ENCODE data around the gene CYB561D2. TPM values are rescaled to one million over a fixed set of nuclear protein-coding genes. Genes with fewer than 3 reads are reported as not detected.

The CYB561D2 gene
- total and polyA plus RNA-seq, 2 of the 13 experiments (the other 11 are each of a cell fraction or from before 2014, with no cell fraction given) = 11.1 to 17.2 TPM

GRCh38 chr3:50321336-50322114 is 29.1 kb upstream of the CYB561D2 start (continued):
- TF ChIP-seq ZNF343 (CRISPR knock-in tag; IDR thresholded peaks at IDR 0.05) (0 out of 2 replicates have a peak, but pooled peaks have one; percentile 60), NFIB (CRISPR knock-in tag; IDR thresholded peaks at IDR 0.05; ENCODE audit: borderline replicate concordance) (no peak), ZNF775 (CRISPR knock-in tag; IDR thresholded peaks at IDR 0.05; ENCODE audit: borderline replicate concordance) (no peak), TIGD3 (CRISPR knock-in tag; IDR thresholded peaks at IDR 0.05; ENCODE audit: borderline replicate concordance) (0 out of 2 replicates have a peak, but pooled peaks have one; percentile 79), AKAP8 (CRISPR knock-in tag; IDR thresholded peaks at IDR 0.05) (no peak), MTF2 (CRISPR knock-in tag; IDR thresholded peaks at IDR 0.05; ENCODE audit: borderline replicate concordance) (no peak), CBFB (CRISPR knock-in tag; IDR thresholded peaks at IDR 0.05) (no peak), ZNF670 (CRISPR knock-in tag; IDR thresholded peaks at IDR 0.05; ENCODE audit: borderline replicate concordance) (no peak), RAD21 (CRISPR knock-in tag; IDR thresholded peaks at IDR 0.05) (peak; percentile 63), GATA4 (IDR thresholded peaks at IDR 0.05; ENCODE audit: borderline replicate concordance, low read depth) (peak; percentile 22; the same call in 1 of the 2 replicates), ZNF282 (IDR thresholded peaks at IDR 0.05; ENCODE audit: partially characterized antibody) (no peak), PHB2 (IDR thresholded peaks at IDR 0.05; ENCODE audit: partially characterized antibody) (no peak), SYNCRIP (IDR thresholded peaks at IDR 0.05; ENCODE audit: insufficient read depth, low read depth, low read length) (no peak), TEAD2 (CRISPR knock-in tag; IDR thresholded peaks at IDR 0.05) (no peak), PHF20 (CRISPR knock-in tag; IDR thresholded peaks at IDR 0.05) (no peak; the same call in 1 of the 2 replicates), ATF7-NPFF (CRISPR knock-in tag; IDR thresholded peaks at IDR 0.05; ENCODE audit: low read depth) (peak; percentile 56; the same call in 1 of the 2 replicates), TERF1 (CRISPR knock-in tag; IDR thresholded peaks at IDR 0.05) (no peak), PRPF4 (IDR thresholded peaks at IDR 0.05; ENCODE audit: low read depth, low read length, poor library complexity, severe bottlenecking) (no peak), ZNF205 (CRISPR knock-in tag; IDR thresholded peaks at IDR 0.05) (no peak), IRX3 (CRISPR knock-in tag; IDR thresholded peaks at IDR 0.05; ENCODE audit: borderline replicate concordance, low read depth) (no peak), ZNF253 (CRISPR knock-in tag; IDR thresholded peaks at IDR 0.05; ENCODE audit: borderline replicate concordance) (no peak), ZNF614 (CRISPR knock-in tag; IDR thresholded peaks at IDR 0.05; ENCODE audit: borderline replicate concordance) (0 out of 2 replicates have a peak, but pooled peaks have one; percentile 53), TOE1 (CRISPR knock-in tag; IDR thresholded peaks at IDR 0.05) (peak; percentile 38; the same call in 1 of the 2 replicates), ZNF275 (CRISPR knock-in tag; IDR thresholded peaks at IDR 0.05; ENCODE audit: borderline replicate concordance) (0 out of 2 replicates have a peak, but pooled peaks have one; percentile 60), SNRNP70 (IDR thresholded peaks at IDR 0.05; ENCODE audit: low read depth, low read length) (no peak), HOXA3 (CRISPR knock-in tag; IDR thresholded peaks at IDR 0.05) (peak; percentile 52), ZNF615 (CRISPR knock-in tag; IDR thresholded peaks at IDR 0.05; ENCODE audit: borderline replicate concordance) (peak; percentile 73; the same call in 1 of the 2 replicates), MTA3 (CRISPR knock-in tag; IDR thresholded peaks at IDR 0.05) (no peak)
